Adipocyte (in vitro differentiated cells): ENCODE data around the gene GDI2.
A peak's percentile ranks its signal among the peaks of the same experiment; 100 is the strongest.
"Not testable (repeated sequence)": the region's sequence is repeated elsewhere in the genome, so short reads cannot be mapped to it uniquely, and the experiment has no call there.

Experiments used
- DNase-seq: peaks from one replicate; pipeline ENCODE4 v3.0.0-alpha.2; 2015; ENCODE audit warnings: low read depth
- H3K27me3 ChIP-seq: replicated peaks from 2 replicates; pipeline ENCODE4 v1.7.0; 2013; ENCODE audit warnings: mild to moderate bottlenecking, low read length, moderate library complexity; ENCODE audit not compliant: control insufficient read depth, insufficient read depth
- H3K36me3 ChIP-seq: 2 replicates; pipeline ENCODE4 v1.7.0; 2013; ENCODE audit warnings: low read length, mild to moderate bottlenecking, moderate library complexity; ENCODE audit not compliant: control insufficient read depth, insufficient read depth, severe bottlenecking
- H3K4me1 ChIP-seq: 2 replicates; pipeline ENCODE4 v1.7.0; 2013; ENCODE audit warnings: mild to moderate bottlenecking, low read length, moderate library complexity; ENCODE audit not compliant: control insufficient read depth, insufficient read depth
- H3K4me3 ChIP-seq: 2 replicates; pipeline ENCODE4 v1.7.0; 2013; ENCODE audit warnings: mild to moderate bottlenecking, low read length, moderate library complexity
- H3K9ac ChIP-seq: 2 replicates; pipeline ENCODE4 v1.7.0; 2013; ENCODE audit warnings: mild to moderate bottlenecking, low read length, moderate library complexity
- H3K9me3 ChIP-seq: 2 replicates; pipeline ENCODE4 v1.7.0; 2013; ENCODE audit warnings: mild to moderate bottlenecking, low read length, moderate library complexity; ENCODE audit not compliant: control insufficient read depth

GDI2 gene

DNA sequence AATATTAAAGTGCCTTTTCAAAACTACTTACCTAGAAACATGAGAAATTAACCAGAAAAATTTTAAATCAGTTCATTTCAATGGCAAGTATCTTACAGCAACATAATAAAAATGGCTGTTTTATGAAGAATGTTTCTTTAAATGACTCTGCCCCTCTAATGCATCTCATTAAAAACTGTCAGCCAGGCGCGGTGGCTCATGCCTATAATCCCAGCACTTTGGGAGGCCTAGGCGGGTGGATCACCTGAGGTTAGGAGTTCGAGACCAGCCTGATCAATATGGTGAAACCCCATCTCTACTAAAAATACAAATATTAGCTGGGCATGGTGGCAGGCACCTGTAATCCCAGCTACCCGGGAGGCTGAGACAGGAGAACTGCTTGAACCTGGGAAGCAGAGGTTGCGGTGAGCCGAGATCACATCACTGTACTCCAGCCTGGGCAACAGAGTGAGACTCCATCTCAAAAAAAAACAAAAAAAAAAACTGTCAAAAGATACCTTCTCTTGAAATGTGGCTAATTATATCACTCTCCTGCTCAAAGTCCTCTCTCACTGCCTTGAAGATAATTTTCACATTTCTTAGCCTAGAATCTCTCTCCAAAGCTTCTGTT lies 4.3 kb downstream of the GDI2 start:
- Histone ChIP-seq H3K4me3 (peak overlapping the region; percentile 100), H3K9ac (peak overlapping the region; percentile 18), H3K4me1 (peaks cover 39% of the 10 kb centered on the region)
- not testable (repeated sequence) for H3K9me3 ChIP-seq, H3K36me3 ChIP-seq, H3K27me3 ChIP-seq
- peak; percentile 23 for DNase-seq

DNA sequence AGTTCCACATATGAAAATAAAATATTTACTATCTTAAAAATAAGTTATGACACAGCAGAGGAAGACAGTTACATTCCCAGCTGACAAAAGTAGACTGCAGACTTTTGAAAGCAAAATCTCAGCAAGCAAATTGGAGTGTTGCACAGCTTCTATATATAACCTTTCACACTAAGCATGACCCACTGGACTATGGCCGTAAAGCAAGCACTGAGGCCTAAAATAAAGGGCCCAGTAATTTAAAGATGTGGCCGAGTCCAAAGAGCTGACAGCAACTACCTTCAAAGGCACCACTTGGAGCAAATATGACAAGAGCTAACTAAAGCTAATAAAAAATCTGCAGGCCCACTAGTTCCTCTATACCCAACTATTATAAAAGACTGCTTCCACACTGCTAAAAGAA lies 6.5 kb downstream of the GDI2 start:
- H3K36me3 ChIP-seq = no peaks in the 10 kb centered on the region
- no peak for DNase-seq
- H3K4me3 ChIP-seq = no peak overlapping the region
- H3K27me3 ChIP-seq = no peaks in the 10 kb centered on the region
- no peaks in the 10 kb centered on the region for H3K9me3 ChIP-seq
- peaks cover 37% of the 10 kb centered on the region for H3K4me1 ChIP-seq
- no peak overlapping the region for H3K9ac ChIP-seq

DNA sequence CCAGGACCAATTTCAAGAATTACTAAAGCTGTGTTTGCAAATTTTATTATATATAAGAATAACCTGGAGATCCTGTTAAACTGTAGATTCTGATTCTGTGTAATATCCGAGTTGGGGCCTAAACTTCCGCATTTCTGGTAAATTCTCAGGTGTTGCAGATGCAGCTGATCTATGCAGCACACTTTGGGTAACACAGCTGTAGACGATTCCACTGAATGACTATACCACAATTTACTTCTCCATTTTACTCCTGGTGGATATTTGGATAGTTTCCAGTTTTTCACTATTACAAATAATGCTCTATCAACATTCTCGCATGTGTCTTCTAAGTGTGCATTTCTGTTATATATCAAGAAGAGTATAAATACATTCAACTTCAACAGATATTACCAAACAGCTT lies 7.5 kb downstream of the GDI2 start:
- Histone ChIP-seq H3K4me3 (no peak overlapping the region), H3K27me3 (no peaks in the 10 kb centered on the region), H3K9me3 (no peaks in the 10 kb centered on the region), H3K9ac (no peak overlapping the region), H3K4me1 (peaks cover 27% of the 10 kb centered on the region), H3K36me3 (no peaks in the 10 kb centered on the region)
- DNase-seq = no peak

DNA sequence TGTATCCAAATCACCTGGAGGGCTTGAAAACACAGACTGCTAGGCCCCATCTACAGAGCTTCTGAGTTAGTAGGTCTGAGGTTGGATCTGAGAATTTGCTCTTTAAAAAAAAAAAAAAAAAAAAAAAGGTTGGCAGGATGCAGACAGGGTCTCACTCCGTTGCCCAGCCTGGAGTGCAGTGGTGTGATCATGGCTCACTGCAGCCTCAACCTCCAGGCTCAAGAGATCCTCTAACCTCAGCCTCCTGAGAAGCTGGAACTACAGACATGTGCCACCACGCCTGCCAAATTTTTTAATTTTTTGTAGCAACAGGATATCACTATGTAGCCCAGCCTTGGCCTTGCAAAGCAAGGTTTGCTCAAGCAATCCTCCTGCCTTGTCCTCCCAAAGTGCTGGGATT lies 8.0 kb downstream of the GDI2 start:
- DNase-seq = no peak
- Histone ChIP-seq H3K36me3 (peaks cover 3% of the 10 kb centered on the region), H3K27me3 (no peaks in the 10 kb centered on the region), H3K4me1 (peaks cover 22% of the 10 kb centered on the region), H3K4me3 (no peak overlapping the region), H3K9ac (no peak overlapping the region), H3K9me3 (no peaks in the 10 kb centered on the region)

DNA sequence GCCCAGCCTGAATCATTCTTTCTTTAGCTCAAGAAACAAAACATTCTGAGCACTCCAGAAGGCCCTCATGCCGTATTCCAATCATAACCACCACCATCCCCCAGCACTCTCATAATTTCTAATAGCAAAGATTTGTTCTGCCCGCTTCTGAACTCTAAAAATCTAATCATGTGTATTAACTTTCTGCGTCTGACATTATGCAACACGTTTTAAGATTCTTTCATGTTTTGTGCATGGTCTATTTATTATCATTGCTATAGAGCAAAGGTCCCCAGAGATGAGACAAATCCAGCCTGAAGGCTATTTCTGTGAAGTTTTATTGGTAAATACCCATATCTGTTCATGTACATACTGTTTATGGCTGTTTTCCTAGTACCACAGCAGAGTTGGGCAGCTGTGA lies 8.8 kb downstream of the GDI2 start:
- H3K27me3 ChIP-seq = no peaks in the 10 kb centered on the region
- H3K4me1 ChIP-seq = peaks cover 13% of the 10 kb centered on the region
- no peaks in the 10 kb centered on the region for H3K9me3 ChIP-seq
- no peak overlapping the region for H3K4me3 ChIP-seq
- no peak for DNase-seq
- peaks cover 12% of the 10 kb centered on the region for H3K36me3 ChIP-seq
- H3K9ac ChIP-seq = no peak overlapping the region

DNA sequence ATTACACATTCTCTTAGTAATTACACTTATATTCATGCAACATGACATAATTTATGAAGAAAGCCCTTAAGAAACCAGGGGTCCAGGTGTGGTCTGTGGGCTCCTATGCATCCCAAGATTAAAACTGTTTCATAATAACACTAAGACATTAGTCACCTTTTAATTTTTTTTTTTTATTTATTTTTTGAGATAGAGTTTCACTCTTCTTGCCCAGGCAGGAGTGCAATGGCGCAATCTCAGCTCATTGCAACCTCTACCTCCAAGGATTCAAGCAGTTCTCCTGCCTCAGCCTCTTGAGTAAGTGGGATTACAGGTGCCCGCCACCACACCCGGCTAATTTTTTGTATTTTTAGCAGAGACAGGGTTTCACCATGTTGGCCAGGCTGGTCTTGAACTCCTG lies 12.5 kb downstream of the GDI2 start:
- peaks cover 46% of the 10 kb centered on the region for H3K36me3 ChIP-seq
- no peak for DNase-seq
- no peaks in the 10 kb centered on the region for H3K27me3 ChIP-seq
- no peaks in the 10 kb centered on the region for H3K4me1 ChIP-seq
- no peaks in the 10 kb centered on the region for H3K9me3 ChIP-seq
- no peak overlapping the region for H3K4me3 ChIP-seq
- H3K9ac ChIP-seq = no peak overlapping the region

DNA sequence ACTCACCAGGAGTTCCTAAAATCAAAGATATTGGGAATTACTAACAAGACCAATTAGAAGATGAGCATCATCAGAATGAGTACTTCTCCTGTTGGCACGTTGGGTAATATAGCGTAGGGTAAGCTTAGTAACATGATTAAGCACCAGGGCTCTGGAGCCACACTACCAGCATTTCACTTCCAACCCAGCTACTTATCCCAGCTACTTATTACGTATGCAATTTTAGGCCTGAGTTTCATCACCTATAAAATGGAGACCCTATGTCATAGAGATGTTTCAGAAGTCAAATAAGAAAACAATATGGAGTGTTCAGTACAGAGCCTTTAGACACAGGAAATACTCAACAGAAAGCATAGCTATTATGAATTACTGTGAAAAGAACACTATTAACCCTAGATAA lies 19.0 kb downstream of the GDI2 start:
- no peaks in the 10 kb centered on the region for H3K9me3 ChIP-seq
- H3K4me1 ChIP-seq = no peaks in the 10 kb centered on the region
- no peak for DNase-seq
- H3K36me3 ChIP-seq = peaks cover 96% of the 10 kb centered on the region
- H3K4me3 ChIP-seq = no peak overlapping the region
- H3K27me3 ChIP-seq = no peaks in the 10 kb centered on the region
- H3K9ac ChIP-seq = no peak overlapping the region

DNA sequence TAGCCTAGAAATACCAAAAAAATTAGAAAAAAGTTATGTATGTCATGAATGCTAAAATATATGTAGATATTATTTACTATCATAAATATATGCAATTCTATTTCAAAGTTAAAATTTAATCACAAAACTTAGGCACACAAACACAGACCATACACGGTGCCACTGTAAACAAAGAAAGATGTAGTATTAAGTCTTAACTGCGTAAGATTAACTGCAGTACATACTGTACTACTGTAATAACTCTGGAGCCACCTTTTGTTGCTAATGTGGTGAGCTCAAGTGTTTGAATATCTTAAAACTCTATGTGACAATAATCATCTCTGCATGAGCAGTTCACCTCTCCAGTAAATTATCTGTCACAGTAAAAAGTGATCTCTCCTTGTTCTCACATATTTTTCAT lies 23.6 kb downstream of the GDI2 start:
- DNase-seq = no peak
- no peaks in the 10 kb centered on the region for H3K9me3 ChIP-seq
- no peak overlapping the region for H3K4me3 ChIP-seq
- H3K27me3 ChIP-seq = no peaks in the 10 kb centered on the region
- peaks cover 3% of the 10 kb centered on the region for H3K4me1 ChIP-seq
- peaks cover 95% of the 10 kb centered on the region for H3K36me3 ChIP-seq
- H3K9ac ChIP-seq = no peak overlapping the region

DNA sequence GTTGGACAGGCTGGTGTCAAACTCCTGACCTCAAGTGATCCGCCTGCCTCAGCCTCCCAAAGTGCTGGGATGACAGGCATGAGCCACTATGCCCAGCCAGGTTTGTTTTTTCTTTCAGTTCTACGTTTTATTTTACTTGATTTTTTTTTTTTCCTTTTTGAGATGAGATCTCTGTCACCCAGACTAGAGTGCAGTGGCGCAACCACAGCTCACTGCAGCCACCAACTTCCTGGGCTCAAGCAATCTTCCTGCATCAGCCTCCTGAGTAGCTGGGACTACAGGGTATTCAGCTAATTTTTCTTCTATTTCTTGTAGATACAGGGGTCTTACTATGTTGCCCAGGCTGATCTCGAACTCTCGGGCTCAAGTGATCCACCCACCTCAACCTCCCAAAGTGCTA lies 24.3 kb downstream of the GDI2 start:
- no peak overlapping the region for H3K9ac ChIP-seq
- peaks cover 3% of the 10 kb centered on the region for H3K4me1 ChIP-seq
- H3K9me3 ChIP-seq = no peaks in the 10 kb centered on the region
- no peak for DNase-seq
- no peak overlapping the region for H3K4me3 ChIP-seq
- no peaks in the 10 kb centered on the region for H3K27me3 ChIP-seq
- peaks cover 96% of the 10 kb centered on the region for H3K36me3 ChIP-seq

DNA sequence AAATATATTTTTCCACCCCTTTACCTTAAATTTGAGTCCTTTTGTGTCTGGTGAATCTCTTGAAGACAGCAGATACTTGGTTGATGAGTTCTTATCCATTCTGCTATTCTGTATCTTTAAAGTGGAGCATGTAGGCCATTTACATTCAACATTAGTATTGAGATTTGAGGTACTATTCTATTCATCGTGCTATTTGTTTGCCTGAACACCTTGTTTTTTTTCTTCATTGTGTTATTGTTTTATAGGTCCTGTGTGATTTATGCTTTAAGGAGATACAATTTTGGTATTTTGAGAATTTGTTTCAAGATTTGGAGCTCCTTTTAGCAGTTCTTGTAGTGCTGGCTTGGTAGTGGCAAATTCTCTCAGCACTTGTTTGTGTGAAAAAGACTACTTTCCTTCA lies 29.9 kb downstream of the GDI2 start:
- Histone ChIP-seq H3K4me1 (peaks cover 3% of the 10 kb centered on the region), H3K9ac (no peak overlapping the region), H3K36me3 (peaks cover 67% of the 10 kb centered on the region), H3K4me3 (no peak overlapping the region), H3K9me3 (no peaks in the 10 kb centered on the region), H3K27me3 (no peaks in the 10 kb centered on the region)
- no peak for DNase-seq

DNA sequence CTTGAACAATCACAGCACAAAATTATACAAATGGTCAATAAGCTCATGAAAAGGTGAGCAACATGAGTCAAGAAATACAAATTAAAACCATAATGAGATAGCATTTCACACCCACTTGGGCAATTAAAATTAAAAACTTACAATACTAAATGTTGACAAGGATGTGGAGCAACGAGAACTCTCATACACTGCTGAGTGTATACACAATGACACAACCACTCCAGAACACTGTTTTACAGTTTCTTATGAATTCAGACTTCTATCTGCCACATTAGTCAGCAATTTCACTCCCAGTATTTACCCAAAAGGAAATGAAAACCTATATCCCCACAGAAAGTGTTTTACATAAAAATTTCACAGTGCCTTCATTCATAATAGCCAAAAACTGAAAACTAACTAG lies 31.1 kb downstream of the GDI2 start:
- H3K4me3 ChIP-seq = no peak overlapping the region
- no peaks in the 10 kb centered on the region for H3K27me3 ChIP-seq
- H3K4me1 ChIP-seq = peaks cover 3% of the 10 kb centered on the region
- DNase-seq = no peak
- no peaks in the 10 kb centered on the region for H3K9me3 ChIP-seq
- no peak overlapping the region for H3K9ac ChIP-seq
- H3K36me3 ChIP-seq = peaks cover 57% of the 10 kb centered on the region

DNA sequence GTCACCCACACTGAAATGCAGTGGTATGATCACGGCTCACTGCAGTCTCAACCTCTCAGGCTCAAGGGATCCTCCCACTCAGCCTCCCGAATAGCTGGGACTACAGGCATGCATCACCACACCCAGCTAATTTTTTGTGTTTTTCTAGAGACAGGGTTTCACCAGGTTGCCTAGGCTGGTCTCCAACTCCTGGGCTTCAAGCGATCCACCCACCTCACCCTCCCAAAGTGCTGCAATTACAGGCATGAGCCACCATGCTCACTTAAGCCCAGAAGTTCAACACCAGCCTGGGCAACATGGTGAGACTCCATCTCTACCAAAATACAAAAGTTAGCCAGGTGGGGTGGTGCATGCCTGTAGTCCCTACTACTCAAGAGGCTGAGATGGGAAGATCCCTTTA lies 33.5 kb downstream of the GDI2 start:
- Histone ChIP-seq H3K4me1 (peaks cover 27% of the 10 kb centered on the region), H3K9ac (no peak overlapping the region), H3K9me3 (no peaks in the 10 kb centered on the region), H3K36me3 (peaks cover 35% of the 10 kb centered on the region), H3K4me3 (no peak overlapping the region), H3K27me3 (no peaks in the 10 kb centered on the region)
- DNase-seq = no peak
